ENCODE results near the gene COL25A1.

- TF ChIP-seq CTCF (IDR thresholded peaks at IDR 0.05; ENCODE audit: extremely low read depth in 1 of 2, insufficient read depth in 1 of 2, low read depth in 1 of 2, low read length in 2 of 2) (no peak), MAX (IDR thresholded peaks at IDR 0.05; ENCODE audit: insufficient read depth, insufficient read length) (no peak), POLR2AphosphoS5 (IDR thresholded peaks at IDR 0.05; ENCODE audit: insufficient read depth, low read depth, low read length) (no peak), FOS (IDR thresholded peaks at IDR 0.05; ENCODE audit: borderline replicate concordance, insufficient read depth, low read length) (no peak)
These were observed 489.2 kb downstream of the COL25A1 start for GRCh38 chr4:108813261-108813660.
